Measurements from ENCODE around the gene CAMK2D.

CAMK2D gene

DNA sequence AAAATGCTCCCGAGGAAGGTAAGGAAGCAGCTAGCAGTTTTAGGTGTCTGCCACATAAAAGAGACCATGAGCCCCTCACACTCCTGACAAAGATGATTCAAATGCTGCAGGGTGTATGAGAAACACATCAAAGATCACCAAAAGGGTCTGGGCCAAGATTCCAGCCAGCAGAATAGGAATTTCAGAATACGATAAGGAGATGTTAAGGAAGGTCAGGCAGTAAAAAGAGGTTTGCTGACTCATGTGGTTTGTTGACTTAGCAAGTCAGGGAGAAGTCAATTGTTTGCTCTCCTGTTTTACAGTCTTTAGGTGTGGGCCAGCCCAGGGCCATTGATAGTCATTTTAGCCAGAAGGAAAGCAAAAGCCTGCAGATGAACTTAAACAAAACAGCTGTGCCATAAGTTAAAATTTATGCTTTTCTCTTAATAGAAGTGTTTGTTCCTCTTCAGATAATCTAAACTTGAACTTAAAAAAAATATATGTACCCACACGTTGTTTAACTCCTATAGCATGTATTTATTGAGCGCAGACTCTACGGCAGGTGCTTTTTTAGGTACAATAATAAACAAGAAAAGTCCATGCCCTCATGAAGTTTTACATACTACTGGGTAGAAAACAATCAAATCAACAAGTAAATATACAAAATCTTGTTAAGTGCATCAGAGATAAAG lies 115.6 kb downstream of the CAMK2D start:
- H3K4me3 ChIP-seq (ENCODE audit: low read length), result no peak overlapping the region
- TF ChIP-seq, protein P1, sequence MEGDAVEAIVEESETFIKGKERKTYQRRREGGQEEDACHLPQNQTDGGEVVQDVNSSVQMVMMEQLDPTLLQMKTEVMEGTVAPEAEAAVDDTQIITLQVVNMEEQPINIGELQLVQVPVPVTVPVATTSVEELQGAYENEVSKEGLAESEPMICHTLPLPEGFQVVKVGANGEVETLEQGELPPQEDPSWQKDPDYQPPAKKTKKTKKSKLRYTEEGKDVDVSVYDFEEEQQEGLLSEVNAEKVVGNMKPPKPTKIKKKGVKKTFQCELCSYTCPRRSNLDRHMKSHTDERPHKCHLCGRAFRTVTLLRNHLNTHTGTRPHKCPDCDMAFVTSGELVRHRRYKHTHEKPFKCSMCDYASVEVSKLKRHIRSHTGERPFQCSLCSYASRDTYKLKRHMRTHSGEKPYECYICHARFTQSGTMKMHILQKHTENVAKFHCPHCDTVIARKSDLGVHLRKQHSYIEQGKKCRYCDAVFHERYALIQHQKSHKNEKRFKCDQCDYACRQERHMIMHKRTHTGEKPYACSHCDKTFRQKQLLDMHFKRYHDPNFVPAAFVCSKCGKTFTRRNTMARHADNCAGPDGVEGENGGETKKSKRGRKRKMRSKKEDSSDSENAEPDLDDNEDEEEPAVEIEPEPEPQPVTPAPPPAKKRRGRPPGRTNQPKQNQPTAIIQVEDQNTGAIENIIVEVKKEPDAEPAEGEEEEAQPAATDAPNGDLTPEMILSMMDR (IDR thresholded peaks at IDR 0.05; ENCODE audit: insufficient read depth, low read depth, low read length, missing control alignments), result no peak
- peak; percentile 74 for DNase-seq (ENCODE audit: low read depth)

GRCh38 chr4:113645288-113645687 lies 116.2 kb downstream of the CAMK2D start:
- TF ChIP-seq, protein P1 (IDR thresholded peaks at IDR 0.05; ENCODE audit: insufficient read depth, low read depth, low read length, missing control alignments), result no peak

DNA sequence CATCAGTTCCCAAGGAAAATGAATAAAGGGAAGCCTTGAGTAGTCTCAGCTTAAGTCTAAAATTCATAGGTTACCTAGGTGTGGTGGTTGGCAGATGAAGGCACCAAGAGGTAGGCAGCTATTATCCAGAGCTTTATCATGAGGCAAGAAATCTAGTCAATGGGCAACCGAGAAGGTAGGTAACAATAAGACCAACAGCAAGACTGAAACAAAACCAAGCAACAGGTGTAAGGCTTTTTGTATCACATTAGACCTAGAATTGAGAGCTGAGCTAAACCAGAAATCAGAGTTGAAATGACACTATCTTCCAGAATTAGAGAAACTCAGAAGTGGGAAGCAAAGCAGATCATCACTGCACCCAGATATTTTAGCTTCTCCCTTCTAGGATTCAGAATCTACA lies 117.1 kb downstream of the CAMK2D start:
- TF ChIP-seq, protein P1 (IDR thresholded peaks at IDR 0.05; ENCODE audit: insufficient read depth, low read depth, low read length, missing control alignments), result no peak
- DNase-seq (ENCODE audit: low read depth), result no peak
- H3K4me3 ChIP-seq (ENCODE audit: low read length), result no peak overlapping the region

More at GRCh38 chr4:113645288-113645687, 116.2 kb downstream of the CAMK2D start:
- no peak overlapping the region for H3K4me3 ChIP-seq (ENCODE audit: low read length)
- DNase-seq (ENCODE audit: low read depth), result no peak

GRCh38 chr4:113643505-113643904 lies 118.0 kb downstream of the CAMK2D start:
- TF ChIP-seq, protein P1 (IDR thresholded peaks at IDR 0.05; ENCODE audit: insufficient read depth, low read depth, low read length, missing control alignments), result no peak
- no peak for DNase-seq (ENCODE audit: low read depth)
- H3K4me3 ChIP-seq (ENCODE audit: low read length), result no peak overlapping the region

GRCh38 chr4:113641025-113641431 lies 120.5 kb downstream of the CAMK2D start:
- H3K4me3 ChIP-seq (ENCODE audit: low read length), result no peak overlapping the region
- DNase-seq (ENCODE audit: low read depth), result no peak
- TF ChIP-seq, protein P1 (IDR thresholded peaks at IDR 0.05; ENCODE audit: insufficient read depth, low read depth, low read length, missing control alignments), result no peak

DNA sequence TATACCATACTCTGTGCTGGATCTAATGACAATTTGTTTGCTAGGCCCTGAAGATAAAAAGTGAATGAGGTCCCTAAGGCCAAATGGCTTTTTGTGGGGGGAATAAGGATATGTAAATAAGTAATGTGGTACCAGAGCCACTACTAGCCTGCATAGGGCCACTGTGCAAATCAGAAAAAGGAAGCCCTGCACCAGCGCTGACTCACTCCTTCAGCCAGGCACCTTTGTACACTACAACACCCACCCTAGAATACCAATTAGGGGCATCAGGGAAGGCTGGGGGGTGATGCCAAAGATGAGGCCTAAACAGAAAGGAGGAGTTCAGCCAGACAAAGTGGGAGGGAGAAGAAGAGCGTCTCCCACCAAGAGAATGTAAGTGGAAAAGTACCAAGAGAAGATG lies 122.2 kb downstream of the CAMK2D start:
- no peak for DNase-seq (ENCODE audit: low read depth)
- TF ChIP-seq, protein P1 (IDR thresholded peaks at IDR 0.05; ENCODE audit: insufficient read depth, low read depth, low read length, missing control alignments), result no peak
- H3K4me3 ChIP-seq (ENCODE audit: low read length), result no peak overlapping the region

DNA sequence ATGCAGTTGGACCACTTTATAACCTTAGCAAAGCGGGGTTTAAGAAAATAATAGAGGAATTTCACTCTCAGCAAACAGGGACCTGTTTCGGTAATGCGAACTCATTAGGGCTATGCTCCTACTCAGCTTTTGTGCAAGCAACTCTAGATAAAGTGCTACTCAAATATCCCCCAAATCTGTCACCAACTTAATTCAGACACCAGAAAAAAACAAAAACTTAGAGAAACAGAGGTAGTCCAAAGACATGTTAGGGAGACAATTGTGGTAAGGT lies 123.0 kb downstream of the CAMK2D start:
- no peak for DNase-seq (ENCODE audit: low read depth)
- TF ChIP-seq, protein P1 (IDR thresholded peaks at IDR 0.05; ENCODE audit: insufficient read depth, low read depth, low read length, missing control alignments), result no peak
- H3K4me3 ChIP-seq (ENCODE audit: low read length), result no peak overlapping the region

All from epithelial cell of esophagus (primary cell).